HG03095 (cell line): ENCODE measurements around the gene JOSD2.
"Not testable (repeated sequence)": the region's sequence is repeated elsewhere in the genome, so short reads cannot be mapped to it uniquely, and the experiment has no call there.

Experiments
- ATAC-seq: cut with Tn5 transposase; IDR thresholded peaks from one replicate; pipeline ENCODE4 v1.9.1; 2021; ENCODE audit warnings: moderate library complexity; ENCODE audit not compliant: unreplicated experiment

Gene JOSD2

GRCh38 chr19:50478901-50479715, 31.9 kb downstream of the JOSD2 start:
- no peak for ATAC-seq

GRCh38 chr19:50477751-50478515, 33.1 kb downstream of the JOSD2 start:
- no peak for ATAC-seq

- ATAC-seq = no peak
Observed at GRCh38 chr19:50476907-50477238, 34.1 kb downstream of the JOSD2 start.

DNA sequence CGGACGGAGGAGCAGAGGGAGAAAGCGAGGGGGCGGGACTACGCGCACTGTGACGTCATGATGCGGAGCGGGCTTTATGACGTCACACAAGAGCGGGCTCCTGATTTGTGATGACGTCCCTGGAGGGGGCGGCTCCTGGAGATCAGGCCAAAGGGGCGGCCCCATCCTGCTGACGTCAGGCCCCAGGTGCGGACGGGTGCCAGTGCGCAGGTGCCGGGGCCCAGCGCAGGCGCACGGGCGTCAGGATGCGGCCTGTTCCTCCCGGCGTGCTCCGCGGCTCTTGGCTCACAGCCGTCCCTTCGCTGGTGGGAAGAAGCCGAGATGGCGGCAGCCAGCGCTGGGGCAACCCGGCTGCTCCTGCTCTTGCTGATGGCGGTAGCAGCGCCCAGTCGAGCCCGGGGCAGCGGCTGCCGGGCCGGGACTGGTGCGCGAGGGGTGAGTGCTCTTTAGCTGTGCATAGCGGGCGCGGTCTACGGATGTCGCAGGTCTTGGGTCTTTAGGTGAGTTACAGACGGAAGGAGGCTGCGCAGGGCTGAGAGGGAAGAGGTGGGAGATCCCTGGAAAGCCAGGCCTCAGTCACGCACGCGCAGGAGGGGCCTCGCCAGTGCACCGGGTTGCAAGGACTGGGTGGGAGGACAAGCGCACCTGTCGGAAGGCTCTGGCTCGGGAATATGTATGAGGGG, 34.6 kb downstream of the JOSD2 start, which contains the start of the genes EMC10 and GARIN5A:
Gene EMC10 (plus strand): TSS at position 284 of the 683 bp plus-strand sequence. CDS start 38 bp downstream, at position 322.
Gene GARIN5A (minus strand): TSS at position 625 of the 683 bp plus-strand sequence. CDS start 460 bp downstream, at position 165.
- ATAC-seq = peak; percentile 81

- no peak for ATAC-seq
Observed at GRCh38 chr19:50475736-50476223, 35.2 kb downstream of the JOSD2 start.

DNA sequence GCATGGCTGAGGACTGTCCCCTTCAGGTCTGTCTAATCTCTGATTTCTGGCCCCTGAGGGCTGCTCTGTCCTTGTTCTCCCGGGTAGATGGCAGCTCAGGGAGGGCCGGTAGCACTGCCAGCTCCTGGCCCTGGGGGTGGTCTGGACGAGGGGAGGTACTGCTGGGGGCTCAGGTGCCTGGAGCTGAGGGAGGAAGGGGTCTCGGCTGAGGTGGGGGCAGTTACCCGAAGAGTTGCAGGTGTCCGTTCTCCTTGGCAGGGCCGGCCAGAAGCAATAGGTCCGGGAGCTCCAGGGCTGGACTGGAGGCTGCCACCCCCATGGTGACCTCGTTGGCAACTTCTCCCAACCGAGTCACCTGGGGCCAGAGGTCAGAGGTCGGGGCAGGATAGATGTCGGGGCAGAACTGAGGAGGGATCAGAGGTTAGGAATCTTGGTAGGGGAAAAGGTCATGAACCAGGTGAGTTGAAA, 35.9 kb downstream of the JOSD2 start:
- no peak for ATAC-seq

GRCh38 chr19:50473336-50473735, 37.7 kb downstream of the JOSD2 start:
- not testable (repeated sequence) for ATAC-seq

DNA sequence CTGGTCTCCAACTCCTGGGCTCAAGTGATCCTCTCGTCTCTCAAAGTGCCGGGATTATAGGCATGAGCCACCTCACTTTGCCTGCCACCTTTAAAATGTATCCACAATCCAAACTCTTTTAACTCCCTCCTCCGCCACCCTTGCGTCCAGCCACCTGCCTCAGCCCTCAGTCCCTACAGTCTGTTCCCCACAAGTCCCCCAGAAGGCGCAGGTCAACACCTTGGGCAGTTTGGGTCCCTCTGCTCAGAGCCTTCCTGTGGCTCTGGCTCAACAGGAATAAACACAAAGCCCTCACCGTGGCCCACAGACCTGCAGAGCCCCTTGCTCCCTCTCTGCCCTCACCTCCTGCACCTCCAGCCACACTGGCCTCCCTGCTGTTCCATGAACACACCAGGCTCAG, 42.2 kb downstream of the JOSD2 start:
- ATAC-seq = no peak

- no peak for ATAC-seq
Observed at GRCh38 chr19:50467566-50467965, 43.4 kb downstream of the JOSD2 start.

DNA sequence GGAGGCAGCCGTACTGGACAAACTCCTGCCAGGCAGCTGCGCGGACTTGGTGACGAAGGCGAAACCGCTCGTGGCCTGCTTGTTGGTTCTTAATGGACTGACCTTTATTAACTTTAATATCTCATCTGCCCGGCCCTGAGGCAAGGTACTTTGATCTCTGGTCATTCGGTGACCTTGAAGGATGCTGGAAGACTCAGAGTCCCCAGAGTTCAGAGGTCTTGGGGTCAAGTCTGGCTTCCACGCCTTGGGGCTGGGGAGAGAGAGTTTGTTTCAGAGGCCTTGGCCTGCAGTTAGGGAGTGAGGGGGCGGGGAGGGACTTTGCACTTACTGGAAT, 44.3 kb downstream of the JOSD2 start:
- ATAC-seq = no peak

DNA sequence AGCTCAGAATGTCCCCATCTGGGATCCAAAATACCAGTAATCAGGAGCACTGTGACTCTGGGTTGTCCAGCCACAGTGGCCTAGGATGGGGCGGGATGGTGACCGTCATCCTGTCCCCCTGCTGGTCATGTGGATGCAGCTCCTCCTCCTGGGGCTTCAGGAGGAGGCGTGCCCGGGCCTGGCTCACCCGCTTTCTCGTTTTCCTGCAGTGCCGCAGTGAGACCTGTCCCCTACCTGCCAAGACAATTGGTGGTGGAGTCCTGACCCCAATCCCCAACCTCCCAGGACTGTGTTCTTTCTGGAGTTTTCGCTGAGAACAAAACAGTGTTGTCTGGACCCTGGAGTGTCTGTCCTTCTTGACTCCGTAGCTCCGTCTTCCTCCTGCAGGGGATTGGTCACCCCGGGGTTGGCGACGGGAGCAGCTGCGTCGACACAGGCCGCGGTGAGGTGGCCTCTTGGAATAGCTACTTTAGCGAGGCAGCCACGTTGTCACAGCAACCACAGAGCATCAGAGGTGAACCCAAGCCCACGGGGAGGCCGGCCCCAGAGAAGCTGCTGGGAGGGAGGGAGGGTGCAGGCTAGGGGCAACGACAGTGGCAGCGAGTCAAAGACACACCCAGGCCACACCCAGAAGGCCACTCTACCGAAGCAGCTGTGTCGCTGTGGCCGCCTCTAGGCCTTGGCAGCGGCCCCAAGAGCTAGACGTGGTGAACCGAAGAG, 44.8 kb downstream of the JOSD2 start:
- no peak for ATAC-seq

DNA sequence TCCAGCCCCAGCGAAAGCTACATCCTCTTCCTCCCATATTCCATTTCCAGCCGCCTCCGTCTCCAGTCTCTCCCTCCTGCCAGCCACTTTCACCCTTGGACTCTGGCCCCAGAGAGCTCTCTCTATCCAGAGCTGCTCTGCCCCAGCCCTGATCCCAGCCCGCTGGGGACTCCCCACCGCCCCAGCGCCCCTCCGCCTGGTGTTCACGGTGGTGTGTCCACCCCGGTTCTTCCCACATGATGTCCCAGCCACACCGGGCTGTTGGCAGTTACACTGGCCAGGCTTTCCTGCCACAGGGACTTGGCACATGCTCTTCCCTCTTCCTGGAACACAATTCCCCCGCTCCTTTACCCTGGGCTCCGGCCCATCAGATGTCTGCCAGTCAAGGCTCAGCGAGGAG, 46.0 kb downstream of the JOSD2 start:
- ATAC-seq = no peak

DNA sequence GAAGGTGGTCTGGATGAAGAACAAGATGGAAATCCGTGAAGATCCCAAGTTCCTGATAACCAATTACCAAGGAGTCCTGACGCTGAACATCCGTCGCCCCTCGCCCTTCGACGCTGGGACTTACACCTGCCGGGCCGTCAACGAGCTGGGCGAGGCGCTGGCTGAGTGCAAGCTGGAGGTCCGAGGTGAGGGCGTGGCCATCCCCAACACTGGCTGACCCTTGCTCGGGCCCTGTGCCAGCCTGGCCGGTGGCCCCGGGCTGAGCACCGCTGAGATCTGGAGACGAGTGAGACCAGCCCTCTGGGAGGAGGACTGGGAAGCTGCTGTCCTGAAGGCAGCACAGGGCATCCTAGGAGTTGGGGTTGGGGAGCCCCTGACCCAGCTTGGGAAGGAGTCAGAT, 46.6 kb downstream of the JOSD2 start:
- ATAC-seq = no peak

DNA sequence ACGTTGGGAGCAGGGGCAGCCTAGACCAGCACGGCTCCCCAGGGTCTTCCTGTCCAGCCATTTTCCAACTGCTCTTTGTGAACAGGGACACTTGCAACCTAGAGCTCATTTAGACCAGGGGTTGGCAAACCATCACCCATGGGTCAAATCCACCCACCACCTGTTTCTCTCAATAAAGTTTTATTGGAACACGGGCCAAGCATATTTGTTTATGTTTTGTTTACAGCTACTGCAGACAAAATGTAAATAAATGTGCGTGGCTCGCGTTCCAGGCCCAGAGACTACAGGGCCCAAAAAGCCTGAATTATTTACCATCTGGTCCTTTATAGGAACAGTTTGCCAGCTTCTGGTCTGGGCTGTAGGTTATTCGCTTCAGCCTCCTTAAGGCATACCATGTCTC, 48.0 kb downstream of the JOSD2 start:
- ATAC-seq = no peak

DNA sequence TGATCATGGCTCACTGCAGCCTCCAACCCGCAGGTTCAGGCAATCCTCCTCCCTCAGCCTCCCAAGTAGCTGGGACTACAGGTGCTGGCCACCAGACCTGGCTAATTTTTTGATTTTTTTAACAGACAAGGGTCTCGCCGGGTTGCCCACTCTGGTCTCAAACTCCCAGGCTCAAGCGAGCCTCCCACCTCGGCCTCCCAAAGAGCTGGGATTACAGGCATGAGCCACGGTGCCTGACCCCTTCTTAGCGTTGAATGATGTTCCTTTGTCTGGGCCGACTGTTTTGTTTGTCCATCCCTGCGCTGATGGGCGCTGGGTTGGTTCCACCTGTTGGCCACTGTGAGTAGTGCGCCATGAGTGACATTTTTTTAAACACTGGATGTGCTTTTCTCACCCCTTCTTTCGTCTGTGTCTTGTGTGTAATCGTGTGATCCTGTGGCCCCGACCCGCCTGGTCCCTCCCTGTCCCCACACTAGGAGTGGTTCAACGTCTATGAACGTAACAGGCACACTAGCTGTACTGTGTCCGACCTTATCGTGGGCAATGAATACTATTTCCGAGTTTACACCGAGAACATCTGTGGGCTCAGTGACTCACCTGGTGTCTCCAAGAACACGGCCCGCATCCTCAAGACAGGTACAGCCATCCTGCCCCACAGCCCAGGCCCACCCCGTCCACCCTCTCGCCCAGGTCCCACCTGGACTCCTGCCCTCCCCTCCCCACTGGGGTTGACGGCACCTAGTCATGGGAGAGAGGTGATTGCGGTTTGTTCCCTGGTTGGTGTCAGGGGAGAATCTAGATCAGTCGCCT, 49.7 kb downstream of the JOSD2 start:
- no peak for ATAC-seq

DNA sequence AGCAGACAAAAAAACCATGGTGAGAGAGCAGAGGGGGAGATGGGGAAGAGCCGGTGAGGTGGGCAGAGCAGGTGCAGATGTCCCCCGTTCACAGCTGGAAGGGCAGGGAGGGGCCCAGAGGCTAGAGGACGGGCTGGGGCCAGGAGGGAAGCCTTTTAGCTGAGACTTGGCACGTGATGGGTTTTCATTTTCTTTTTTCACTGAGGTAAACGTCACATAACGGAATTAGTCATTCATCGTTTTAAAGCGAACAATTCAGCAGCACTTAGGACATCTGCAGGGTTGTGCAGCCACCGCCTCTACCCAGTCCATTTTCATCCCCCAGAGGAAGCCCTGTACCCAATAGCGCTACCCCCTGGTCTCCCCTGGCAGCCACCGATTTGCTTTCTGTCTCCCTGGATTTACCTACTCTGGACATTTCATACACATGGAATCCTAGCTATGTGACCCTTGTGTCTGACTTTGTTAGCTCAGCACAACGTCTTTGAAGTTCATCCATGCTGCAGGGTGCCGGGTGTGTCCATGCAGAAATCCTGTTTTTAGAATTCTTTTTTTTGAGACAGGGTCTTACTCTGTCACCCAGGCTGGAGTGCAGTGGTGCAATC, 50.7 kb downstream of the JOSD2 start:
- ATAC-seq = peak; percentile 58

DNA sequence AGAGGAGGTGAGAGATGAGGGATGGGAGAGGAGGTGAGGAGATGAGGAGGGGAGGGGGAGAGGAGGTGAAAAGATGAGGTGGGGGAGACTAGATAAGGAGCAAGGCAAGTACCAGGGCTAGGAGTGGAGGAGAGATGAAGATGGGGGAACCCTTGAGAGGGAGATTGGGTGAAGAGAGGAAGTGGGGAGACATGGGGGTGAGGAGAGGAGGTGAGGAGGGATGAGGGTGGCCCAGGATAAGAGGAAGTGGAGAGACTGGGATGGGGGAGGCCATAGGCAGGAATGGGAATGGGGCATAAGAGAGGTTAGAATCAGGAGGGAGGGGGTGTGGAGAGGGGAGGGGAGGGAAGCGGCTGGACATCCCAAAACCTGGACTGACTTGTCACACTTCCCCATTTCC, 51.4 kb downstream of the JOSD2 start:
- no peak for ATAC-seq

- no peak for ATAC-seq
Observed at GRCh38 chr19:50459067-50459456, 51.9 kb downstream of the JOSD2 start.

DNA sequence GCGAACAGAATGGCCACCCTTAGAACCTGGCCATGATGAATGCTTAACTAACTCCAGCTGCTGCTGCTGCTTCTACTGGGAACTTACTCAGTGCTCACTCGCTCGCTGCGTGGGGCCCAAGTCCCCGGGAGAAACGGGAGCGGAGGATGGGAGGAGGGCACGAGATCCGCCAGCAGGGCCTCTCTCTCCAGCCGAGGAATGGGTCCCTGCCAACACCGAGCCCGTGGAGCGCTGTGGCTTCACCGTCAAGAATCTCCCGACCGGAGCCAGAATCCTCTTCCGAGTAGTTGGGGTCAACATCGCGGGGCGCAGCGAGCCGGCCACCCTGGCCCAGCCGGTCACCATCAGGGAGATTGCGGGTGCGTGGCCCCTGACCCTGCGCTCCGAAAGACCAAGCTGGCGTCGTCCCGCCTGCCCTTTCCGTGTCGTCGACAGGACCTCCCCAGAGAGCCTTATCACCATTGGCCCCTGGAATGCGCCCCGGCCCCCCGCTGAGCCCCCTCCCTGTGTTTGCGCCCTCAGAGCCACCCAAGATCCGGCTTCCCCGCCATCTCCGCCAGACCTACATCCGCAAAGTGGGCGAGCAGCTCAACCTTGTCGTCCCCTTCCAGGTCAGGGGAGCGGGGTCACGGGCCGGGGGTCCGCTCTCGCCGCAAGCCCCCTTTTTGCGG, 52.5 kb downstream of the JOSD2 start:
- ATAC-seq = no peak
